ENCODE data around the gene FOS. TPM values are rescaled to one million over a fixed set of nuclear protein-coding genes. Genes with fewer than 3 reads are reported as not detected.
A peak's percentile ranks its signal among the peaks of the same experiment; 100 is the strongest.

The FOS gene
- total RNA-seq, 1 experiment from 2014 or later, result 14.2 TPM

DNA sequence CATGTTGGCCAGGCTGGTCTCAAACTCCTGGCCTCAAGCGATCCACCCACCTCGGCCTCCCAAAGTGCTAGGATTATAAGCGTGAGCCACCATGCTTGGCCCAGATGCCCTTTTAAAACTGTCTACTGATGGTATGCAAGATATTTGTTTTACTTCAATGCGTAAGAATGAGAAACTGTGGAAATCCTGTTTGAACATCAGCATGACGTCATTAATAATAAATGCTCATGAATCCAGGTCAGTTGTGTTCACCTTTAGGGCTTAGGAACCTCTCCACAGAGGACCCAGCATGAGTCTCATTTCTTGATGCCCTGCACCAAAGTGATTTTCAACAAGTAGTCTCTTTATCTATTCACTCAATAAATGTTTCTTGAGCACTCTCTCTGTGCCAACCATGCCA lies 34.5 kb upstream of the FOS start:
- no peaks in the 10 kb centered on the region for H3K36me3 ChIP-seq (replicated peaks; ENCODE audit: control insufficient read depth, insufficient read depth, low read length)
- DNase-seq, result no peak
- no peaks in the 10 kb centered on the region for H3K27me3 ChIP-seq (ENCODE audit: control insufficient read depth, insufficient read depth, low read length)

DNA sequence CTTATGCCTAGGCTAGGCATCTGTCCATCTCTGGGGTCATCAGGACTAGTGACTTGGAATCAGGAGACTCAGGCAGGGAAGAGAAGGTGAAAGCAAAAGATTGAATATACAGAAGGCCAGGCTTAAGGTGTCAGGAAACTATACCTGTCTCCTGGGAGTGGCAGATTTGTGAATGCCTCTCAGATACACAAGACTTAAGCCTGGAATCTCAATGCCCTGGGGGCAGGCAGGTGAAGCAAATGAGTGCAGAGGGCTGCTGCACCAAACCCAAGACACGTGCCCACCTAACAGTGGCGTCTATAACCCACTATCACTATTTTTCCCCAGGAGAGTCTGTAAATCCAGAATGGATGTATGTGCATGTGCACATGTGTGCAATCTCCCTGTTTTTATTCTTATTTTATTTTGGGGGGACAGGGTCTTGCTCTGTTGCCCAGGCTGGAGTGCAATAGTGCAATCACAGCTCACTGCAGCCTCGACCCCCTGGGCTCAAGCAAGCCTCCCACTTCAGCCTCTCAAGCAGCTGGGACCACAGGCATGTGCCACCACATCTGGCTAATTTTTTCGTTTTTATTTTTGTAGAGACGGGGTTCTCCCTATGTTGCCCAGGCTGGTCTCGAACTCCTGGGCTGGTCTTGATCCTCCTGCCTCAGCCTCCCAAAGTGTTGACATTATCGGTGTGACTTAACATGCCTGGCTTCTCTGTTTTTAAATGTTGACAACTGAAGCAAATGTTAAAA lies 31.9 kb upstream of the FOS start:
- no peak for DNase-seq
- no peaks in the 10 kb centered on the region for H3K27me3 ChIP-seq (ENCODE audit: control insufficient read depth, insufficient read depth, low read length)
- no peak overlapping the region for H3K4me3 ChIP-seq (ENCODE audit: insufficient read depth, low read depth, low read length)
- no peaks in the 10 kb centered on the region for H3K36me3 ChIP-seq (replicated peaks; ENCODE audit: control insufficient read depth, insufficient read depth, low read length)

More for the DNA sequence above, 34.5 kb upstream of the FOS start:
- no peak overlapping the region for H3K4me3 ChIP-seq (ENCODE audit: insufficient read depth, low read depth, low read length)

DNA sequence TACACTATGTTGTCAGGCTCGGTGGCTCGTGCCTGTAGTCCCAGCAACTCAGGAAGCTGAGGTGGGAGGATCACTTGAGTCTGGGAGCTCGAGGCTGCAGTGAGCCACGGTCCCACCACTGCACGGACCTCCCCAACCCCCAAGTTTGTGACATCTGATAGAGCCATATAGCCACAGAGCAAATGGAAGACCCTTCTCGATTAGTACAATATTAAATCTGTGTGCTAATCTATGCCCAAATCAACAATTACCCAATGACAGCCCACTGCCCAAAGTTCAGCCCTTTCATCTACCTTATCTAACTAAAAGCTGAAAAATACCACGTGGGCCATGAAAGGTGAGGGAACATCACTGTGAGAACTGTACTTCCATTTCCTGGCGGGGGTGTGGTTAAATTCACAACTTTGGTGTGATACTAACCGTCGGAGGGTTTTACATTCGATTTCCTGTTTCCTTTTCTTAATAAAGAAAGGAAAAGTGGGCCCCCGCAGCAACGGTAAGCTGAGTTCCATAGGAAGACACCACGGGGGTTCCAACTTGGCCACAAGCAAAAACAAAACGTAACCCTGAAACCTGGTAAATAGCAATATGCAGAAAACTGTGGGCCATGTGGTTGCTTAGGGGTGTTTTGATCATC lies 31.2 kb upstream of the FOS start:
- Histone ChIP-seq H3K27me3 (ENCODE audit: control insufficient read depth, insufficient read depth, low read length) (no peaks in the 10 kb centered on the region), H3K4me3 (ENCODE audit: insufficient read depth, low read depth, low read length) (no peak overlapping the region), H3K36me3 (replicated peaks; ENCODE audit: control insufficient read depth, insufficient read depth, low read length) (no peaks in the 10 kb centered on the region)
- no peak for DNase-seq

DNA sequence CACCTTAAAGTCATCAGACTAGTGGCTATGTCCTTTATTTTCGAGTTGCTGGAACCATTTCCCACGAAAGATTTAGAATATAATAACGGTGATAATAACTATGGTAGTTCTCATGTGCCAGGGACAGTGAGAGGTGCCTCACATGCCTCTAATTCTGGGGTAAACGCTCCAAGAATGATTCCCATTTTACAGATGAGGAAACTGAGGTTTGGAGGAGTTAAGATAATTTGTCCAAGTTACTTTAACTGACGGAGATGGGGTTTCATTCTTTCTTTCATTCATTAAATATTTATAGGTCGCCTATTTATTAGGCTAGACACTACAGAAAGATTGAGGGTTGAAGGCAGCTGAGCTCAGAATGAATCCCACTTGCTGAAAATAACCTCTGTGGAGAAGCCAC lies 30.7 kb upstream of the FOS start:
- DNase-seq, result no peak
- Histone ChIP-seq H3K4me3 (ENCODE audit: insufficient read depth, low read depth, low read length) (no peak overlapping the region), H3K27me3 (ENCODE audit: control insufficient read depth, insufficient read depth, low read length) (no peaks in the 10 kb centered on the region), H3K36me3 (replicated peaks; ENCODE audit: control insufficient read depth, insufficient read depth, low read length) (no peaks in the 10 kb centered on the region)

DNA sequence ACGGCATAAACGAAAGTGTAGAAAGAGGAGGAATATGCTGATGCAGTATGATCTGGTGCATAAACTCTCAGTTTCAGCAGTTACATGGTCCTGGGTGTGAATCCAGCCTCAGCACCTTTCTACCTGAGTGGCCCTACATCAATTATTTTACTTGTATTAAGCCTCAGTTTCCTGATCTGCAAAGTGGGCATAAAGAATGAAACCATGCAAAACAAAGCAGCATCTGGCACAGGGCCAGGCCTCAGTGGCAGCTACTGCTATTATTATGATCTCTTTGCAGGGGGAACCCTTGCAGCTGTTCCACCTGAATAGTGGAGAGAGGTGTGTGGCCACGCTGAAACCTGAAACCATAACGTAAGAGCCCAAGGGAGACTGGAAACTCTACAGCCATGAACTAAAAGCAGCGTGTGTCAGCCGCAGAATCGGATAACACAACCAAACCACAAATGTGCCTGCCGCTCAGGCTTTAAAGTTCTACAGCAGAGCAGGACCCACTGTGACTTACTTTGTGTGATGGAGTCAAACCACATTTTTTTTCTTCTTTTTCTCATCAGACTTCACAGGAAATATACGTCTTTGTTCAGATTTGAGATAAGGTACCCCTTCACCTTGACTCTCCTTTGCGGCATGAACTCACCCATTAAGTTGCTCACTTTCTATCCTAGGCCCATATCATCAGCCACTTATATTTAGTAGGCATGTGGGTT lies 29.2 kb upstream of the FOS start:
- no peaks in the 10 kb centered on the region for H3K36me3 ChIP-seq (replicated peaks; ENCODE audit: control insufficient read depth, insufficient read depth, low read length)
- no peak overlapping the region for H3K4me3 ChIP-seq (ENCODE audit: insufficient read depth, low read depth, low read length)
- H3K27me3 ChIP-seq (ENCODE audit: control insufficient read depth, insufficient read depth, low read length), result no peaks in the 10 kb centered on the region
- peak; percentile 44 for DNase-seq

DNA sequence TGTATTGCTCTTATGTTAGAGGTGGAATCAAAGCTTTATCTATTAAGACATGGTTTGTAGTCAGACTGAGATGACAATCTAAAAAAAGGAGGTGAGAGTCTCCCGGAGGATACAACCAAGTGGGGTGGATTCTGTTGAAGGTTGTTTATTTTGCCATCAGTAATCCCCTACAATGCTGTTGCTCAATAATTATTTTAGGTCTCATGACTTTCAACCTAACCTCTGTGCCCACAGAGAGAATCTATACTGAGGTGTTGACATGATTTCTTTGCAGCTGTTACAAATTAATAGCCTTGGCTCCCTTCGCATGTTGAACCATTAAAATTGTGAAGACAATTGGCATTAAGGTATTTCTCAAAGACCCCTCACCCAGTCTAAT lies 28.7 kb upstream of the FOS start:
- DNase-seq, result no peak
- no peak overlapping the region for H3K4me3 ChIP-seq (ENCODE audit: insufficient read depth, low read depth, low read length)
- H3K36me3 ChIP-seq (replicated peaks; ENCODE audit: control insufficient read depth, insufficient read depth, low read length), result no peaks in the 10 kb centered on the region
- H3K27me3 ChIP-seq (ENCODE audit: control insufficient read depth, insufficient read depth, low read length), result no peaks in the 10 kb centered on the region

DNA sequence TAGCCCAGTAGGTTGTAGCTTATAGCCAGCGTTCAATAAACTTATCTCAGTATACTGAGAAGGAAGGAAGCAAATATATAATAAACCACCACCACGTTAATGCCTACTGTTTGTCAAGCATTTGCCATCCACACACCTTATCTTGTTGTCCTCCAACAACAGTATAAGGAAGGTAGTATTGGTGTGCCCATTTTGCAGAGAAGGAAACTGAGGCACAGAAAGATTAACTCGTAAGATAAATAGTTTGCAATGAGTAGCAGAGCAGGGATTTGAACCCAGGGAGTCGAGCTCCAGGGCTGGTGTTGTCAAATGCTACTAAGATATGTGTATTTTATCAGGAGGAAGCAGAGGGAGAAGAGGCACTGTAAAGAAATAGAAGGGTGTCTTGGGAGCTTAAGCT lies 27.8 kb upstream of the FOS start:
- no peaks in the 10 kb centered on the region for H3K36me3 ChIP-seq (replicated peaks; ENCODE audit: control insufficient read depth, insufficient read depth, low read length)
- DNase-seq, result no peak

DNA sequence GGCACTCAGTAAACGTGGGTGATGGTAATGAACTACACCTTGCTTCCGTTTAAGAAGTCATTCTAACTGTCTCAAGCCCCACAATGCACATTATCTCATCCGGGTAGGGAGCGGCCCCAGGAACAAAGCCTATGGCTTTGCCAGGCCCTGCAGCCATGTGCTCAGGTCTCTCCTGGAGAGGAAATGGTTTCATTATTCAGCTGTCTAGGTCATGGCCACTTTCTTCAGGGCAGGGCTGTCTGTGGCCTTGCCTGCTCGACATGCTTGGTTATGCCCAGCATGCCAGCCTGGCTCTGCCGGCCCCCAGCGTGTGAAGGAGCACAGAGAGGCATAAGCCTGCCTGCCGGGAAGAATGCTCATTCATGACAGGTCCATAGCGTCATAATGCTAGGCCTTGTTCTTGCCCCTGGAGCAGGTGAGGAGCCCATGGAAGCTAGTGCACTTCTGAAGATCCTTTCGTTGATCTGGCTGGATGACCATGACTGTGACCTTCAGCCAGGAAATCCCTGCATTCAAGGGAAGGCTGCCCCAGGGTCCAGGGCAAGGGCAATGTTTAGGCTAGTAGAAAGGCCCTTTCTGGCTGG lies 26.3 kb upstream of the FOS start:
- H3K36me3 ChIP-seq (replicated peaks; ENCODE audit: control insufficient read depth, insufficient read depth, low read length), result no peaks in the 10 kb centered on the region
- H3K27me3 ChIP-seq (ENCODE audit: control insufficient read depth, insufficient read depth, low read length), result no peaks in the 10 kb centered on the region
- no peak for DNase-seq
- no peak overlapping the region for H3K4me3 ChIP-seq (ENCODE audit: insufficient read depth, low read depth, low read length)

More for the DNA sequence above, 27.8 kb upstream of the FOS start:
- Histone ChIP-seq H3K27me3 (ENCODE audit: control insufficient read depth, insufficient read depth, low read length) (no peaks in the 10 kb centered on the region), H3K4me3 (ENCODE audit: insufficient read depth, low read depth, low read length) (no peak overlapping the region)

DNA sequence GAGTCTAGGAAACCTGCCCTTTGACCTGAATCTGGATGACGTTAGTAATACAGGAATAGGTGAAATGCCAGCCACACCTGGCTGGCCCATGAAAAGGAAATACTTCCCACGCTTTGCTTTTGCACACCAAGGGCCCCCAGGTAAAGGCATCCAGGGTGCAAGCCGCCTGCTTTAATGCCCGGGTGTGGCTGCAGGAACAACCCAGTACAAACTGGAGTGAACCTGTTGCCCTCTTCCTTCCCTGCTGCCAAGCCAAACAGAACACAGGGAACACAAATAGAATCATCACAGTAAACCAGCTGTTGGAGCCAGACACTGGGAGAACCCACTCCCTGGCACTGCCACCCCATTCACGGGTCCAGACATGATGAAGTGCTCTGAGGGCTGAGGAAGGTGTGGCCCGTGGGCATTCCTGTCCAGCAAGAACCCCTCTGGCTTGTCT lies 24.2 kb upstream of the FOS start:
- no peak for DNase-seq
- H3K27me3 ChIP-seq (ENCODE audit: control insufficient read depth, insufficient read depth, low read length), result no peaks in the 10 kb centered on the region
- H3K36me3 ChIP-seq (replicated peaks; ENCODE audit: control insufficient read depth, insufficient read depth, low read length), result no peaks in the 10 kb centered on the region
- no peak overlapping the region for H3K4me3 ChIP-seq (ENCODE audit: insufficient read depth, low read depth, low read length)

DNA sequence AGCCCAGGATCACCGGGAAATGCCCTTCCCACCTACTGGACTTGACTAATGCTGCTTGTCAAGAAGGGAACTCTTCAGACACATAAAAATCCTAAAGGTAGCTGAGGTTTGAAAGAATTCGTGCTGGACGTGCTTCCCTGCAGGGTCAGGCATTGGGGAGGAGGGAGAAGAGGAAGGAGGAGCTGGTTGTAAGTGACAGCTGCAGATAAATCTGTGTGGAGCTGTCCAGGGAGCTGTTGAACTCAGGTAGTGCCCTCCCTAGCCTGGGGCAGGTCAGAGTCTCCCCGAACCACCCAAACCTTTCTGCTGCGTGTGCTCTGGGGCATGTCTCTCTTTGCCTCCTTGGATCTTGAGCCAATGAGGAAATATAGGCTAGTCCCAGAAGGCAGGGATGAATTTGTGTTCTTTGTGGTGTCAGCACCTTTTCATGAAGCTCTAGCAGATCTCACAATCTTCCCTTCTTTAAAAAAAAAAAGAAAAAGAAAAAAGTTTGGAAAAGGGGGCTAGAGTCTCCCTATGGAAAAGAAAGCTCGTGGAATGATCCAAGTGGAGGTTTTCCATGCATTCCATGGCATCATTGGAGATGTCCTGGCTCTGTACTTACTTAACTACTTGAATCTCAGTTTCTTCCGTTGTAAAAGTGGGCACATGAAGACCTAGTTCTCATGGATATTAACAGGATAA lies 23.6 kb upstream of the FOS start:
- Histone ChIP-seq H3K4me3 (ENCODE audit: insufficient read depth, low read depth, low read length) (no peak overlapping the region), H3K36me3 (replicated peaks; ENCODE audit: control insufficient read depth, insufficient read depth, low read length) (no peaks in the 10 kb centered on the region), H3K27me3 (ENCODE audit: control insufficient read depth, insufficient read depth, low read length) (no peaks in the 10 kb centered on the region)
- peak; percentile 49 for DNase-seq

DNA sequence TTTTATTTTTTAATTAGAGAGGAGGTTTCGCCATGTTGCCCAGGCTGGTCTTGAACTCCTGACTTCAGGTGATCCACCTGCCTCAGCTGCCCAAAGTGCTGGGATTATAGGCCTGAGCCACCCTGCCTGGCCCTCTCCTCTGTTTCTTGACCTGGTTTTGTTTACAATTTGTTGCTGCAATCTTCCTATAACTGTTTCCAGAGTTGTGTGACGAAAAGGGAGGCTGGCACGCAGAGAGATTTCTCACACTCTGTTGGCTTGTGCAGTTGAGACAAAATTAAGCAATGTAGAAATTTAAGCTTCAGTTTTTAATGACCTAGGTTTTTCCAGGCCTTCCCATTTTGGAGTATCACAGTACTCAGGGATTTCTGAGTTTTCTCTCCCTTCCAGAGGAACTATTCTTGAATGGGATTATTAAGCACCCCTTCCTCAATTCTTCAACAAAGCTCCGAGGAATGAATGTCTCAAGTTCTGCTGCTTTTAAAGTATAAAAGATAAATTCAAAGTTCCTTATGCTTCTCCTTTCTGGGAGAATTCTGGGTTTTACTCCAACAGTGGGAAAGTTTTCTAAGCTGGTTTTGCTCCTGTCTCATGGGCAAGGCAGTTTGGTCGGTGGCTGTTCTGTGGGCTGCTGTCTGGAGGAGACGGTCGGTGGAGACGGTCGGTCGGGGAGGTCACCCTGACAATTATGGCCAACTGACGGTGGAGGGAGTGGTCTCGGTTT lies 20.4 kb upstream of the FOS start:
- H3K36me3 ChIP-seq (replicated peaks; ENCODE audit: control insufficient read depth, insufficient read depth, low read length), result no peaks in the 10 kb centered on the region
- no peak for DNase-seq
- peak overlapping the region; percentile 51 for H3K4me3 ChIP-seq (ENCODE audit: insufficient read depth, low read depth, low read length)
- H3K27me3 ChIP-seq (ENCODE audit: control insufficient read depth, insufficient read depth, low read length), result no peaks in the 10 kb centered on the region; the same call in 1 of the 2 replicates

DNA sequence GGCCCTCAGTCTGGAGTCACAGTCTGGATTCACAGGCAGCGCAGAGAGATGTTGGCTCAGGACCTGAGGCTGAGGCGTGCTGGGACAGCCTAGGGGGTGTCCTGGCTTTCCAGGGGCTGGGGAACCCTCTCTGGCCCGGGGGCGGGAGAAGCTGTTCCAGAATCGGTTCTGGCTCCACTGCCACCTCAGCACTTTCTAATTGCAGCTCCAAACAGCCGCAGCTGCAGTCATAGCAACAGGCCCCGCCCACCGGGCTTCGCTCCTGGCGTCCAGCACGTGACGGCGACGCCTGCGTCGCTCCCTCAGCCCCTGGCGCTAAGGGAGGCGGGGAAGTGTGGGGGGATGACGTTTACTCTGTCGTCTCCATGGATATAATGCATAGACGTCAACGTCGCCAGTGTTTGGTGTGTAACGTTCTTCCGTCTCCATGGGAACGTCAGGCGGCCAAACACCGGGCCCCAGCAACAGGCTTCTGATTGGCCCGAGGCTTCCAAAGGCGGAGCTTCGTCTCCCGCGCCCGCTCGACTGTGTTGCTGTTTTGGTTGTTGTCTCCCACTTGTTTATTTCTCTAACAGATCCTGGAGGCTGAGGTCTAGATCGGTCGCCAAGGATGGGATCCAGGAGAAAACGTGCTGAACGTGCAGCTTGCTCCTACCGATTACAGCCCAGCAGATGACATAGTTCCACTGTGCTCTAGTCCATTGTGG lies 19.7 kb upstream of the FOS start:
- DNase-seq, result peak; percentile 96
- Histone ChIP-seq H3K27me3 (ENCODE audit: control insufficient read depth, insufficient read depth, low read length) (no peaks in the 10 kb centered on the region; the same call in 1 of the 2 replicates), H3K36me3 (replicated peaks; ENCODE audit: control insufficient read depth, insufficient read depth, low read length) (no peaks in the 10 kb centered on the region), H3K4me3 (ENCODE audit: insufficient read depth, low read depth, low read length) (peak overlapping the region; percentile 51)

DNA sequence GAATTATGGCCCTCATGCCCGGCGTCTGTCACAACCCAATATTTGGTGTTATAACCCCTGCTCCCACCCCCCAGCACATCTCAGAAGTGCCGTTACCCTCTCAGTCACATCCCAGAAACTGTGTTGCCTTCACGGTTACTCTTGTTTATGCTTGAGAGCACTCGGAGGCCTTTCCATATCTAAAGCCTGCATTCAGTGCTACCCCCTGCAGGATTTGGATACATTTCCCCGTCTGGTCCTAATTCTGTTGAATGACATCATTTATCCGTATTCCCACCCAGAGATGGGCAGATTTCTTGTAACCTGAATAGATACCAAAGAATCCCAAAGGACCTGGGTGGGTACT lies 19.1 kb upstream of the FOS start:
- Histone ChIP-seq H3K36me3 (replicated peaks; ENCODE audit: control insufficient read depth, insufficient read depth, low read length) (no peaks in the 10 kb centered on the region), H3K27me3 (ENCODE audit: control insufficient read depth, insufficient read depth, low read length) (no peaks in the 10 kb centered on the region; the same call in 1 of the 2 replicates), H3K4me3 (ENCODE audit: insufficient read depth, low read depth, low read length) (peak overlapping the region; percentile 51)
- DNase-seq, result peak; percentile 24
